Islet of Langerhans (tissue), 1 donor: ENCODE data around the gene TNS1.

Source experiments
- FAIRE-seq: peaks from one replicate; lab custom pipeline; 2011; peaks lifted over from hg19 to GRCh38; lab: Jason Lieb, UNC

The TNS1 gene

DNA sequence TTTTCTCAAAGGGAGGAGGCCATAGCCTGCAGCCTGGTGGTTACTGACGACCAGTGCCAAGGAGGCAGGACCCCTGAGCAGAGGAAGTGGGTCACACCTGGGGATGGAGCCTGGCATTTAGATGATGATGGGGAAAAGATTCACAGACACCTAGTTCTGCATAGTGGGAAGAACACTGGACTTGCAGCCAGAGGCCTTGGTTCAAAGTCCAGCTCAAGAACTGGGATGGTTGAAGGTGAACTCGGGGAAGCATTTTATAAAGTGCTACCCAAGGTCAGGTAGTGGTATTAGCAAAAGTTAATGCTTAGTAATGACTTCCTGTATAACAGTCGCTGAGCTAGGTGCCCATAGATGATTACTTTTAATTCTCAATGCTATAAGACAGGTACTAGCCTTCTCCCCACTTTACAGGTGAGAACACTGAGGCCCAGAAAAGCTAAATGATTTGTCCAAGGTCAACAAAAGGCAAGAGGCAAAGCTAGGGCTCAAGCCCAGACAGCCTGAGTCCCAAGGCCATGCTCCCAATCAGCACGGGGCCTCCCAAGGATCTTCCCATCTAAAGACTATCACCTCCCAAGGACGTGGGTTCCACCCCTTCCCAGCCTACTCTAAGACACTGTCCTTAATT is 134.4 kb downstream of the TNS1 start:
- no peak for FAIRE-seq

- no peak for FAIRE-seq
Measured at GRCh38 chr2:217866457-217866856, 136.3 kb downstream of the TNS1 start.

DNA sequence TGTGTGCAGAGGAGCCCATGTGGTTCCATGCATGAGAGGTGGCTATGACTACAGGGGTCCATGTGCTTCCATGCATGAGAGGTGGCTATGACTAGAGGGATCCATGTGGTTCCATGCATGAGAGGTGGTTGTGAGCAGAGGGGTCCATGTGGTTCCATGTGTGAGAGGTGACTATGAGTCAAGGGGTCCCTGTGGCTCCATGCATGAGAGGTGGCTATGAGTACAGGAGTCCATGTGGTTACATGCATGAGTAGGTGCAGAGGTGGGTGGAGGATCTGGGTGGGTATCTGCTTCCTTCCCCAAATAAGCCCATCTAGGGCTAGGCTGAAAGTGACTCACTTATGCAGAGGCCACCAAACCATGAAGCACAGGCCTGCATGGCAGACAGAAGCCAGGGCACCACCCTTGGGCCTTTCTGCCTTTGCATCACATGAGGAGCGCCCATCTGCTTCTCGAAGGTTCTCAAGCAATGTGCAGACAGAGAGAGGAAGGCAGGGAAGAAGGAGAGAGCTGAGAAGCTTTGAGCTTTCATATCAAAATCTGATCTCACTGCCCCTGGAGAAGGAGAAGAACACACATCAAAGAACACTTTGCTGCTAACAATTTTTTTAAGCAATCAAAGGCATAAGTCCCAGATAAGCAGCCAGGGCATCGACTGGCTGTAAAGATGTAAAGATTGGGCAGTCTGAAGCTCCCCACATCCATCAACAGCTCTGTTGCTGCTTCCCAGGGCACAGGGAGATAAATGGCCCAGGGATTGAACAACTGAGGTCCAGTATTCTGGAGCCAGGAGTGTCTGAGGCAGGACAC is 137.6 kb downstream of the TNS1 start:
- no peak for FAIRE-seq

DNA sequence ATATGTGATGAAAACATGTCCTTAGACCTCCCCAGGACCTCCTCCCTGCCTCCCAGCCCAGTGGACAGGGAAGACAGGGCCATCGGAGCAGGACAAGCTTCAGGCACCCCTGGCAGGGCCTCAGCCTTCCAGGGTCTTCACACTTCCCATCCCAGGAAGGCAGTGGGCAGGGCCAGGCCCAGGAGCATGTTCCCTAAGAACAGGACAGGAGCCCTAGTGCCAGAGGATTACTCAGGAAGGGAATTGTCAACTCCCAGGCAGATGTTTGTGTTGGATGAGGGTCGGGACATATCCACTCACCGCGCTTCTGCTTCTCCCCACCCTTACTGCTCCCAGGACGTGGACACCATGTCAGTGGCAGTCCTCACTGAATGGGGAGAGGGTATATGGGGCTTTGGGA is 138.9 kb downstream of the TNS1 start:
- FAIRE-seq, result no peak

DNA sequence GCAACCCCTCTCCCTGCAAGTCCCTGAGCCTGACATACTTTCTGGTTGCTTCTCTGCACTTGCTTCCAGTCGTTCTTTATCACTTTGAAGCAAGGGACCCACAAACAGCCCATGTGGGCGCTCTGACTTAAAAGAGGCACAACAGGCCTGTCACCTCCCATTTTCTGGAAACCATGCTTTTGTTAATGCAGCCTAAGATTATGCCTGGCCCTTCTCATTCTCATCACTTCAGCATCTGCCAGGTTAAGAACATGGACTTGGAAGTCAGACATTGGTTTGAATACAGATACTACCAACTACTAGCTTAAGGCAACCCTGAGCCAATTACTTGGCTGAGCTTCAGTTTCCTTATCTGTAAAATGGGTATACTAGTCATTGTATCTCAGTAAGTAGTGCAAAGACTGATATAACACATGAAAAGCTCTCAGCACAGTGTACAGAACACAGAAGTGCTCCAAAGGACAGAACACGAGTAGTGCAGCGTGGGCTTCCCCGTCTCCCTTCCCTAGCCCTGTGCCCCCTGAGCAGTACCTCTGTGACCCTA is 141.4 kb downstream of the TNS1 start:
- no peak for FAIRE-seq

- no peak for FAIRE-seq
Measured at GRCh38 chr2:217859926-217860325, 142.9 kb downstream of the TNS1 start.

GRCh38 chr2:217858519-217859491 is 144.0 kb downstream of the TNS1 start:
- FAIRE-seq, result no peak

- FAIRE-seq, result no peak
Measured at GRCh38 chr2:217857624-217858506, 144.9 kb downstream of the TNS1 start.

GRCh38 chr2:217856871-217857270 is 145.9 kb downstream of the TNS1 start:
- FAIRE-seq, result no peak

GRCh38 chr2:217856159-217856558 is 146.6 kb downstream of the TNS1 start:
- FAIRE-seq, result no peak

- FAIRE-seq, result no peak
Measured at GRCh38 chr2:217854684-217855420, 147.9 kb downstream of the TNS1 start.

- FAIRE-seq, result no peak
Measured at GRCh38 chr2:217853961-217854360, 148.8 kb downstream of the TNS1 start.

- no peak for FAIRE-seq
Measured at GRCh38 chr2:217853301-217853881, 149.4 kb downstream of the TNS1 start.

DNA sequence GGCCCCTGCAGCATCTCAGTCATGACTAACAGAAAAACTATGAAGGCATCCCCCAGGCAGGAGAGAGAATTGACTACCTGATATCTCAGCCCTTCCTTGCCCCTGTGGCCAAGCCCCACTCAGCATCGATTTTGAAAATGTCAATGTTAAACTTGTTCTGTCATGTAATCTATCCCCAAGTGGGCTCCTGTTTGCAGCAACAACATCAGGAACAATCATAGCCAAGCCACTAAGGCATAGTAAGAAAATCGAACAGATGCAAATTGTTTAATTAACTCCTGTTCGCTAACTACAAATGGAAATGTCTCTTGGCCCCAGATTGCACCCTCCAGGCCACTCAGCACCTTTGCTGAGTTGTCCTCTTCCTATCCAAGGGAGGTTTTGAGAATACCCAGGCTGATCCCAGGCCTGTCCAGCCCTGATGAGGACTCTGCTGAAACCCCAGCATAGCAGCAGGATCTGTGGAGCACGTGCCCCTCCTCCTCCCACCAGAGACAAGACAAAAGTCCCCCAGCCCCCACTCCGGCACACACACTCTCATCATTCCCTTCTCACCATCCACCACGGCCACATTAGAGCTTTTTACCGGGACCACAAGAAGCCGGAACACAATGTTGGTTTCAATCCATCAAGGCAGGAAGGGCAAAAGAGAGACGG is 150.1 kb downstream of the TNS1 start:
- no peak for FAIRE-seq

GRCh38 chr2:217851191-217852020 is 151.4 kb downstream of the TNS1 start:
- FAIRE-seq, result no peak

DNA sequence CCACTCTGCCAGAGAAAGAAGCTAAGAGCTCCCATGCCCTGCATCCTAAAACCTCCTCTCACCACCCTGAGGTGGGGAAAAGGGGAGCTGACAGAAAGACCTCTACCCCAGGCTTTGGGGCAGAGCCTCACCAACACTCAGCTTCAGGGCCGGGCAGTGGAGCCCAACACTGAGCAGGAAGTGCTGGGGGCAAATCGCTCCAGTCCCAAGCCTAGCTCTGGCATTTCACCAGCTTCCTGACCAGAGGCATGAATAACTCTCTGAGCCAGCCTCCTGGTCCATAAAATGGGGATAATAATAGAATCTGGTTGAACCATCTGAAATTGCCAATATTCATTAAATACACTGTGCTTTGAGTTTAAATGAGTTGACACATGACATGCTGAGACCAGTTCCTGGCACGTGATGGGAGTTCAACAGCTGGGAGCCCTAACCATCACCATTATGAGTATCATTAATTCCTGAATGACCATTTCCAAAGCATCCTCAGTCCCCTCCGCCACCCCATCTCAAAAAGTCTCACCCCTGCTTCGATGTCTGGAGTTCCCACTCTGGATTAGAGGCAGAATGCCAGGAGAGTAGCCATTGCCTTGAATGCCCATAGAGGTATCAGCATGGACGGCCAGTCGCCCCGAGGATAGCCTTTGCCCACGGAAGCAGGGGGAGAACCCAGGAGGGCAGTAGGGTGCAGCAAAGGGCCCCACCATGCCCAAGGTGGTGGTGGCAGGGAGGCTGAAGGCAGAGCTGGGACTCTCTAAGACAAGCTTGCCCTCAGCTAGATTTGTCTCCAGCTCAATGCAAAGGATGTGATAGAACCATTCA is 153.4 kb downstream of the TNS1 start:
- FAIRE-seq, result no peak

GRCh38 chr2:217848351-217848957 is 154.3 kb downstream of the TNS1 start:
- FAIRE-seq, result no peak
